Neuronal stem cell (in vitro differentiated cells): Measurements from ENCODE around the gene SYCP1.

Source experiments
- DNase-seq: peaks from one replicate; pipeline ENCODE4 v3.0.0-alpha.2; 2013; ENCODE audit warnings: low spot score
- H2AFZ ChIP-seq: one replicate; pipeline ENCODE4 v1.6.1; 2013; ENCODE audit warnings: mild to moderate bottlenecking, low read length, inconsistent platforms
- H2AK5ac ChIP-seq: 2 replicates; pipeline ENCODE4 v1.6.1; 2013; ENCODE audit warnings: low read depth, mild to moderate bottlenecking, inconsistent platforms, low read length, moderate library complexity, mixed read lengths
- H2BK120ac ChIP-seq: 2 replicates; pipeline ENCODE4 v1.6.1; 2013; ENCODE audit warnings: low read depth, mild to moderate bottlenecking, inconsistent platforms, low read length, moderate library complexity, mixed read lengths
- H2BK12ac ChIP-seq: one replicate; pipeline ENCODE4 v1.6.1; 2013; ENCODE audit warnings: low read length, inconsistent platforms
- H2BK15ac ChIP-seq: 2 replicates; pipeline ENCODE4 v1.6.1; 2013; ENCODE audit warnings: mild to moderate bottlenecking, low read length, inconsistent platforms, mixed read lengths
- H2BK5ac ChIP-seq: one replicate; pipeline ENCODE4 v1.6.1; 2013; ENCODE audit warnings: inconsistent platforms, mild to moderate bottlenecking, low read length, moderate library complexity
- H3K14ac ChIP-seq: one replicate; pipeline ENCODE4 v1.6.1; 2013; ENCODE audit warnings: low read length, inconsistent platforms
- H3K18ac ChIP-seq: 2 replicates; pipeline ENCODE4 v1.6.1; 2013; ENCODE audit warnings: low read length, inconsistent platforms
- H3K23ac ChIP-seq: 2 replicates; pipeline ENCODE4 v1.6.1; 2013; ENCODE audit warnings: low read depth, mild to moderate bottlenecking, mixed read lengths, low read length, inconsistent platforms; ENCODE audit not compliant: poor library complexity
- H3K27ac ChIP-seq: replicated peaks from 3 replicates; pipeline ENCODE4 v1.5.1; 2013; ENCODE audit warnings: low read length, inconsistent platforms
- H3K27me3 ChIP-seq, 3 experiments: 2 replicates each; pipeline ENCODE4 v1.6.1; 2013; ENCODE audit warnings: low read length in 3 of 3, mild to moderate bottlenecking in 2 of 3, inconsistent platforms in 1 of 3, low read depth in 1 of 3, mixed read lengths in 1 of 3, moderate library complexity in 1 of 3; ENCODE audit not compliant: control insufficient read depth in 3 of 3, insufficient read depth in 3 of 3
- H3K36me3 ChIP-seq, 2 donors: replicated peaks in 1 of 2; 2 replicates each; pipeline ENCODE4 v1.6.1; 2013; ENCODE audit warnings: low read length in 2 of 2; ENCODE audit not compliant: control insufficient read depth in 2 of 2, insufficient read depth in 2 of 2
- H3K4ac ChIP-seq: 2 replicates; pipeline ENCODE4 v1.6.1; 2013; ENCODE audit warnings: inconsistent platforms, mild to moderate bottlenecking, low read length, moderate library complexity
- H3K4me1 ChIP-seq, 2 donors: 1 replicate in 1 of 2; 2 replicates in 1 of 2; pipeline ENCODE4 v1.6.1; 2013; ENCODE audit warnings: low read length in 2 of 2, low read depth in 1 of 2; ENCODE audit not compliant: control insufficient read depth in 2 of 2, insufficient read depth in 1 of 2
- H3K4me2 ChIP-seq: one replicate; pipeline ENCODE4 v1.6.1; 2013; ENCODE audit warnings: mild to moderate bottlenecking, low read length, inconsistent platforms; ENCODE audit not compliant: insufficient read depth, poor library complexity, severe bottlenecking
- H3K4me3 ChIP-seq, 2 donors: 2 replicates each; pipeline ENCODE4 v1.5.1; 2013; ENCODE audit warnings: low read length in 2 of 2, mild to moderate bottlenecking in 2 of 2, inconsistent platforms in 1 of 2, moderate library complexity in 1 of 2
- H3K79me1 ChIP-seq: one replicate; pipeline ENCODE4 v1.6.1; 2013; ENCODE audit warnings: low read depth, mild to moderate bottlenecking, inconsistent platforms, low read length, moderate library complexity
- H3K9ac ChIP-seq: one replicate; pipeline ENCODE4 v1.6.1; 2013; ENCODE audit warnings: mild to moderate bottlenecking, low read depth, low read length, inconsistent platforms; ENCODE audit not compliant: poor library complexity
- H3K9me3 ChIP-seq, 2 donors: replicated peaks in 1 of 2; 2 replicates each; pipeline versions ENCODE3 to v1.6.1; 2013; ENCODE audit warnings: low read length in 2 of 2, mild to moderate bottlenecking in 2 of 2, inconsistent platforms in 1 of 2, low read depth in 1 of 2, mixed read lengths in 1 of 2, moderate library complexity in 1 of 2; ENCODE audit not compliant: control insufficient read depth in 2 of 2, insufficient read depth in 1 of 2
- H4K8ac ChIP-seq: one replicate; pipeline ENCODE4 v1.6.1; 2013; ENCODE audit warnings: low read depth, mild to moderate bottlenecking, inconsistent platforms, low read length, moderate library complexity
- H4K91ac ChIP-seq: one replicate; pipeline ENCODE4 v1.6.1; 2013; ENCODE audit warnings: low read length, low read depth, mild to moderate bottlenecking, inconsistent platforms; ENCODE audit not compliant: poor library complexity
- WGBS, 2 donors: extraction: QIAGEN DNeasy Blood & Tissue Kit; methylation state at CpG; one replicate each; pipeline ENCODE4 v1.1.7; 2013; ENCODE audit warnings: missing lambda C conversion rate in 2 of 2, mixed read lengths in 1 of 2; ENCODE audit not compliant: insufficient read length in 2 of 2, insufficient replicate concordance in 1 of 2; ENCODE audit errors: extremely low coverage in 2 of 2; 5-methylcytosine and 5-hydroxymethylcytosine counted together

The SYCP1 gene

GRCh38 chr1:114997510-114998289 is 143.0 kb downstream of the SYCP1 start:
- Histone ChIP-seq H3K79me1 (no peaks in the 10 kb centered on the region), H2BK15ac (no peak overlapping the region), H3K14ac (no peak overlapping the region), H3K4ac (no peak overlapping the region), H3K4me3 (no peak overlapping the region), H3K9ac (no peak overlapping the region), H2AK5ac (no peak overlapping the region), H3K9me3 (no peaks in the 10 kb centered on the region), H3K4me1 (no peaks in the 10 kb centered on the region), H2BK120ac (no peak overlapping the region), H3K4me2 (no peak overlapping the region), H4K8ac (no peak overlapping the region), H3K27ac (no peak overlapping the region), H4K91ac (no peak overlapping the region), H2BK5ac (no peak overlapping the region), H3K23ac (no peak overlapping the region), H3K27me3 (no peaks in the 10 kb centered on the region), H3K18ac (no peak overlapping the region), H3K36me3 (no peaks in the 10 kb centered on the region), H2AFZ (no peak overlapping the region), H2BK12ac (no peak overlapping the region)
- no peak for DNase-seq

DNA sequence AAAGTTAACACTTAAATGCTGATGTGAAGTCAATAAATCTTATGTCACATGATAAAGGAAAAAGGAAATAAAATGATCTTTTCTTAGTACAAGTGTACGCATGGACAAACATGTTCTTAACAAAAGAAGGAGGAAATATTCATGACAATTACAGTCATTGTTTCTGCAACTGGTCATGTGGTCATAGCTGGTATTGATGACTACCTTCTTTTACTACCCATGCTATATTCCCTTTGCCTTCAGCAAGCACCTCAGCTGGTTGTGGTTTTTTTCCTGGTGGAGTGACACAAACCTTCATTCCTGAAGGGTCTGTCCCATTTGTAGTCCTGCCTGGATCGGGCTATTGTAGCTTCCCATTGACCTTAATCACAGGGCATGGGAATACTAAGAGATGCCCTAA is 151.5 kb downstream of the SYCP1 start:
- no peaks in the 10 kb centered on the region for H3K36me3 ChIP-seq
- no peak overlapping the region for H2BK120ac ChIP-seq
- H2BK15ac ChIP-seq = no peak overlapping the region
- H3K9me3 ChIP-seq = no peaks in the 10 kb centered on the region
- no peaks in the 10 kb centered on the region for H3K79me1 ChIP-seq
- no peak overlapping the region for H3K14ac ChIP-seq
- WGBS, 2 donors = no CpG with 5 or more reads among the region's 2 CpGs
- no peak overlapping the region for H2AFZ ChIP-seq
- H3K9ac ChIP-seq = no peak overlapping the region
- H3K4me2 ChIP-seq = no peak overlapping the region
- no peak overlapping the region for H3K23ac ChIP-seq
- no peak overlapping the region for H2BK5ac ChIP-seq
- no peaks in the 10 kb centered on the region for H3K27me3 ChIP-seq
- H4K8ac ChIP-seq = no peak overlapping the region
- no peak overlapping the region for H2AK5ac ChIP-seq
- no peak overlapping the region for H3K18ac ChIP-seq
- no peaks in the 10 kb centered on the region for H3K4me1 ChIP-seq
- DNase-seq = no peak
- no peak overlapping the region for H2BK12ac ChIP-seq
- no peak overlapping the region for H3K4ac ChIP-seq
- no peak overlapping the region for H3K27ac ChIP-seq
- no peak overlapping the region for H3K4me3 ChIP-seq
- H4K91ac ChIP-seq = no peak overlapping the region

- Histone ChIP-seq H3K9ac (no peak overlapping the region), H2AFZ (no peak overlapping the region), H2BK5ac (no peak overlapping the region), H4K91ac (no peak overlapping the region), H3K4me2 (no peak overlapping the region), H3K9me3 (no peaks in the 10 kb centered on the region), H3K23ac (no peak overlapping the region), H3K79me1 (no peaks in the 10 kb centered on the region), H2BK15ac (no peak overlapping the region), H2BK120ac (no peak overlapping the region), H3K36me3 (no peaks in the 10 kb centered on the region), H4K8ac (no peak overlapping the region), H3K27ac (no peak overlapping the region), H3K14ac (no peak overlapping the region), H3K27me3 (no peaks in the 10 kb centered on the region), H3K4me3 (no peak overlapping the region), H2AK5ac (no peak overlapping the region), H3K4ac (no peak overlapping the region), H2BK12ac (no peak overlapping the region), H3K18ac (no peak overlapping the region), H3K4me1 (no peaks in the 10 kb centered on the region)
- DNase-seq = no peak
- no CpG with 5 or more reads among the region's 1 CpG for WGBS, 2 donors
These were observed 157.3 kb downstream of the SYCP1 start for GRCh38 chr1:115012006-115012405.

- Histone ChIP-seq H3K14ac (no peak overlapping the region), H3K4me3 (no peak overlapping the region), H3K27me3 (no peaks in the 10 kb centered on the region), H3K36me3 (no peaks in the 10 kb centered on the region), H3K79me1 (no peaks in the 10 kb centered on the region), H3K4me2 (no peak overlapping the region), H3K23ac (no peak overlapping the region), H2AFZ (no peak overlapping the region), H2BK15ac (no peak overlapping the region), H2BK5ac (no peak overlapping the region), H3K27ac (no peak overlapping the region), H2AK5ac (no peak overlapping the region), H3K9ac (no peak overlapping the region), H4K8ac (no peak overlapping the region), H3K9me3 (no peaks in the 10 kb centered on the region), H3K4me1 (no peaks in the 10 kb centered on the region), H2BK12ac (no peak overlapping the region), H3K18ac (no peak overlapping the region), H2BK120ac (no peak overlapping the region), H3K4ac (no peak overlapping the region), H4K91ac (no peak overlapping the region)
- DNase-seq = no peak
- WGBS, 2 donors = no CpG with 5 or more reads among the region's 1 CpG
These were observed 157.8 kb downstream of the SYCP1 start for GRCh38 chr1:115012434-115012833.
